GM10248 (cell line): Measurements from ENCODE around the gene RAB26.
A peak's percentile ranks its signal among the peaks of the same experiment; 100 is the strongest.

Source experiments
- CTCF ChIA-PET: fragments of 300-600 bp; sonication (Branson Sonifier 250); formaldehyde crosslinking; extraction: SDS; loops from one replicate; lab custom pipeline; 2021; ENCODE audit warnings: antibody characterized with exemption; lab: Yijun Ruan, JAX
- POLR2A ChIA-PET: fragments of 350-650 bp; sonication (Branson Sonifier 250); formaldehyde crosslinking; extraction: SDS; loops from one replicate; lab custom pipeline; 2020; ENCODE audit warnings: antibody characterized with exemption; lab: Yijun Ruan, JAX
- DNase-seq: peaks from one replicate; pipeline ENCODE4 v3.0.0; 2012; ENCODE audit errors: extremely low spot score
- CTCF ChIP-seq: IDR thresholded peaks from 2 replicates; pipeline ENCODE4 v1.5.1; 2012; ENCODE audit warnings: mild to moderate bottlenecking, low read depth; ENCODE audit errors: extremely low read depth, missing control alignments, control extremely low read depth

The RAB26 gene

DNA sequence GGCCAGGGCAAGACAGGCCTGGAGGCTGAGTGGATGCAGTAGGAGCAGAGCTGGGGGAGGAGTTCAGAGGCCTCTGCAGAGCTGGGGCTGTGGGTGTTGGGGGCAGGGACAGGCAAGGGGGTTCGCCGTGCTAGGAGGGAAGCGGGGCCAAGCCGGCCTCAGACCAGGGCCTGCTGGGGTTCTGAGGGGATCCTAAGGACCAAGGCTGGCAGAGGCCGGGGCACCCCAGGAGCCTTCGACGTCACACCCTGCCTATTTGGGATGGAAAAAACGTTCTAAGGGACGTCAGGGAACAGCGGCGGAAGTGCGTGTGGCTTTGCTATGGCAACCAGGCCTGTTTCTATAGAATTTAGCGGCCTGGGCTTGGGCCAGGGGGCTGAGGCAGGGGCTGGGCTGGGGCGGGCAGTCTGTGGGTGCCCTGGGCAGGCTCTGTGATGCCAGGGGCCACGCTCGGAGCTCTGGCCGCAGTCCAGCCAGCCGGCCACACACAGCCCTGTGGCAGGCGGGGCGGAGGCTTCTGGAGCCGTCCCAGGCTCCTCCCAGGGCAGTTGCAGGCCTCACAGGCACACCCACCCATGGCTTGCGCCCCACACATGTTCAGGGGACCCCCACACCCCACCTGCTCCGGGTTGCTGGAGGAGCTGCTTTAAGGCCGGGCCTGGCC, 10.9 kb downstream of the RAB26 start:
- CTCF ChIA-PET: interaction anchor here (1.0 to 1.9 kb wide), 3 partner anchors 9 to 36 kb away, joined by 3 to 5 read pairs (median 4); no protein-coding TSS in a partner anchor
- POLR2A ChIA-PET: no interaction called here
- TF ChIP-seq CTCF: no peak
- DNase-seq: no peak

- no peak for TF ChIP-seq CTCF
- peak; percentile 42 for DNase-seq
- CTCF ChIA-PET: interaction anchor here (1.2 to 1.5 kb wide), 3 partner anchors 8 to 41 kb away, joined by 3 to 6 read pairs (median 4); no protein-coding TSS in a partner anchor
- POLR2A ChIA-PET: interaction anchor here (0.6 to 1.1 kb wide), 2 partner anchors 146 to 196 kb away, joined by 4 read pairs; partner anchors contain the start of gene RPS2
These were observed 12.6 kb downstream of the RAB26 start for GRCh38 chr16:2160915-2161551.

- no peak for DNase-seq
- ChIA-PET POLR2A (interaction anchor here (1.1 kb wide), 1 partner anchor 197 kb away, joined by 4 read pairs; the partner anchor contains the start of gene RPS2), CTCF (interaction anchor here (1.4 to 1.5 kb wide), 2 partner anchors 9 to 33 kb away, joined by 4 to 6 read pairs; no protein-coding TSS in a partner anchor)
- TF ChIP-seq CTCF: no peak
These were observed 13.5 kb downstream of the RAB26 start for GRCh38 chr16:2161911-2162310.

DNA sequence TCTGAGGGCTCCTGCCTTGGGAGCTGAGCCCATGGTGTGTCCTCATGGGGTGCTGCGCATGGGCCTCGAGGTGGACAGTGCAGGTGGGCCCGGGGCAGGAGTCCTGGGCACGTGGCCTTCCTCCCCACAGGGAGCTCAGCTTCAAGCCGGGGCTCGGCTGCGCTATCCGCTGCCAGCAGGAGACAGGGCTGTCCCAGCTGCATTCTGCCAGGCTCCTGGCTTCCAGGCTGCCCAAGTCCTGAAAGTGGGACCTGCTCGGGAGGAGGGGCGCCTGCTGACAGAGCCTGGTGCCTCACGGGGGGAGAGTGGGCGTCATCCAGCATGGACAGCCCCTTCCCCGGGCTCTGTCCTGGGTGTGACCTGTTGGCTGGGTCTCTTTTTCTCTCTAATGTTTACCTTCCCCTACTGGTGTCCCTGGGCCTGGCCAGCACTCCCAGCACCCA, 14.3 kb downstream of the RAB26 start:
- ChIA-PET POLR2A (no interaction called here), CTCF (interaction anchor here (0.7 to 1.5 kb wide), 3 partner anchors 10 to 159 kb away, joined by 3 to 6 read pairs (median 4); no protein-coding TSS in a partner anchor)
- no peak for DNase-seq
- TF ChIP-seq CTCF: no peak

DNA sequence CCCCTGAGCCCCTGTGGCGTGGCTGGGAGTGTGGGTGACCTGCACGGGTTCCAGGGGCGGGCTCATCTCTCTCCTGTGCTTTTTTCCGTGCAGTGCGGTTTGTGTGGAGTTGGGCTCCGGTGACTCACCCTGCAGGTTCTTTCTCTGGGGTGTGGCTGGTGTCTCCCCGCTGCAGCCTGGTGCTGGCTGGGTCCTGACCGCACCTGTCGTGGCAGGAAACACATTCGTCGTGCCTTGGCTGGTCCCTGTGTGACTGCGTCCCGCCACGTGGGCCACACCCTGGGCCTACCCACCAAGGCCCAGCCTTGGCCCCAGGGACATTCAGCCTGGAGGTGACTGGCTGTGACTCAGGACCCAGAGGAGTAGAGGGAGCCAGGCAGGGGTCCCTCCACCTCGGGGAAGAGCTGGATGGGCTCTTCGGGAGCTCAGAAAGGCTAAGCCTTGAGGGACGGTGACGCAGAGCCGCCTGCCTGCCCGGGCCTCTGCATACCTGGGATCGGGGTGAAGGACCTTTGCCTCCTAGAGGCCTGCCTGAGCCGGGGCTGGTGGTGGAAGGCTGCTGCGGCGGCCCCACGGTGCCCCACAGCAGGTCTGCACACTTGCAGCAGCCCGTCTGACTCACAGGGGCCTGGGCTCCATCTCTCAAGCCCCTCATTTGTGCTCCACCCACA, 14.9 kb downstream of the RAB26 start:
- DNase-seq: no peak
- ChIA-PET CTCF (interaction anchor here (0.9 kb wide), 1 partner anchor 31 kb away, joined by 3 read pairs; no protein-coding TSS in a partner anchor), POLR2A (interaction anchor here (1.3 kb wide), 1 partner anchor 8 kb away, joined by 6 read pairs; the partner anchor contains the start of gene TRAF7)
- TF ChIP-seq CTCF: no peak

GRCh38 chr16:2165861-2166260, 17.4 kb downstream of the RAB26 start:
- no peak for TF ChIP-seq CTCF
- POLR2A ChIA-PET: interaction anchor here (1.1 kb wide), 1 partner anchor 11 kb away, joined by 4 read pairs; the partner anchor contains the start of gene TRAF7
- CTCF ChIA-PET: no interaction called here
- DNase-seq: no peak
